B cell (primary cell): ENCODE data around the gene ADIG.
"Not testable (repeated sequence)": the region's sequence is repeated elsewhere in the genome, so short reads cannot be mapped to it uniquely, and the experiment has no call there.

Experiments used
- EZH2 ChIP-seq: IDR thresholded peaks from 2 replicates; pipeline ENCODE4 v1.6.1; 2012; ENCODE audit warnings: borderline replicate concordance, low read depth, mild to moderate bottlenecking, moderate library complexity, low read length; ENCODE audit not compliant: insufficient read depth, poor library complexity, severe bottlenecking
- TF ChIP-seq, protein P1 (sequence below): fragments of 200-600 bp; IDR thresholded peaks from one replicate; pipeline ENCODE4 v1.8.0; 2022; ENCODE audit warnings: antibody characterized with exemption, mild to moderate bottlenecking

DNA sequence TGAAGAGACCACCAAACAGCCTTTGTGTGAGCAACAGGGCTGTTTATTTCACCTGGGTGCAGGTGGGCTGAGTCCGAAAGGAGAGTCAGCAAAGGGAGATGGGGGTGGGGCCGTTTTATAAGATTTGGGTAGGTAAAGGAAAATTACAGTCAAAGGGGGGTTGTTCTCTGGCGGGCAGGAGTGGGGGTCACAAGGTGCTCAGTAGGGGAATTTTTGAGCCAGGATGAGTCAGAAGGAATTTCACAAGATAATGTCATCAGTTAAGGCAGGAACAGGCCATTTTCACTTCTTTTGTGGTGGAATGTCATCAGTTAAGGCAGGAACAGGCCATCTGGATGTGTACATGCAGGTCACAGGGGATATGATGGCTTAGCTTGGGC, 11.4 kb downstream of the ADIG start:
- TF ChIP-seq, protein P1, sequence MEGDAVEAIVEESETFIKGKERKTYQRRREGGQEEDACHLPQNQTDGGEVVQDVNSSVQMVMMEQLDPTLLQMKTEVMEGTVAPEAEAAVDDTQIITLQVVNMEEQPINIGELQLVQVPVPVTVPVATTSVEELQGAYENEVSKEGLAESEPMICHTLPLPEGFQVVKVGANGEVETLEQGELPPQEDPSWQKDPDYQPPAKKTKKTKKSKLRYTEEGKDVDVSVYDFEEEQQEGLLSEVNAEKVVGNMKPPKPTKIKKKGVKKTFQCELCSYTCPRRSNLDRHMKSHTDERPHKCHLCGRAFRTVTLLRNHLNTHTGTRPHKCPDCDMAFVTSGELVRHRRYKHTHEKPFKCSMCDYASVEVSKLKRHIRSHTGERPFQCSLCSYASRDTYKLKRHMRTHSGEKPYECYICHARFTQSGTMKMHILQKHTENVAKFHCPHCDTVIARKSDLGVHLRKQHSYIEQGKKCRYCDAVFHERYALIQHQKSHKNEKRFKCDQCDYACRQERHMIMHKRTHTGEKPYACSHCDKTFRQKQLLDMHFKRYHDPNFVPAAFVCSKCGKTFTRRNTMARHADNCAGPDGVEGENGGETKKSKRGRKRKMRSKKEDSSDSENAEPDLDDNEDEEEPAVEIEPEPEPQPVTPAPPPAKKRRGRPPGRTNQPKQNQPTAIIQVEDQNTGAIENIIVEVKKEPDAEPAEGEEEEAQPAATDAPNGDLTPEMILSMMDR = not testable (repeated sequence)
- TF ChIP-seq EZH2 = not testable (repeated sequence)
